ENCODE measurements around the gene DYNC1H1. TPM values are rescaled to one million over a fixed set of nuclear protein-coding genes. Genes with fewer than 3 reads are reported as not detected.

DYNC1H1 gene
- total and polyA plus RNA-seq, 2 donors (not counting 1 experiment from before 2014, with no cell fraction given) = 73.2 to 257 TPM

DNA sequence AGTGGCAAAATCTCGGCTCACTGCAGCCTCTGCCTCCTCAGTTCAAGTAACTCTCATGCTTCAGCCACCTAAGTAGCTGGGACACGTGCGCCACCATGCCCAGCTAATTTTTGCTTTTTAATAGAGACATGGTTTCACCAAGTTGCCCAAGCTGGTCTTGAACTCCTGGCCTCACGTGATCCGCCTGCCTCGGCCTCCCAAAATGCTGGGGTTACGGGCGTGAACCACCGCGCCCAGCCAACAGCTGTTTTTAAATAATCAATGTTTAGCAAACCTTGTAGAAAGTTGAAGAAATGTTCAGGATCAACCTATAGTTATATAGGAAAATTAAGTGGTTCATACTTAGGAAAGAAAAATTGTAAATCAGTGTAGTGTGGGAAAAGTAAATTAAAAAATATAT lies 128.4 kb downstream of the DYNC1H1 start:
- CTCF ChIA-PET = interaction anchor here (0.7 to 1.7 kb wide), 3 partner anchors 13 to 455 kb away, joined by 3 to 5 read pairs (median 4); no protein-coding TSS in a partner anchor
- H3K9me3 Mint-ChIP-seq (ENCODE audit: insufficient read depth) = no peaks in the 10 kb centered on the region
- H3K4me1 Mint-ChIP-seq = peaks cover 25% of the 10 kb centered on the region
- H3K27me3 ChIP-seq (replicated peaks in 1 of 4; ENCODE audit: control extremely low read depth in 1 of 4, control insufficient read depth in 3 of 4, insufficient read depth in 4 of 4, low read length in 3 of 4) = no peaks in the 10 kb centered on the region
- DNase-seq (no peak), ATAC-seq (ENCODE audit: low read depth) (no peak)
- H3K4me3 Mint-ChIP-seq = no peak overlapping the region
- no peaks in the 10 kb centered on the region for H4K20me1 ChIP-seq (ENCODE audit: control insufficient read depth, insufficient read depth, low read length, poor library complexity, severe bottlenecking)
- H3K9me3 ChIP-seq (ENCODE audit: control extremely low read depth in 1 of 3, control insufficient read depth in 2 of 3, insufficient read depth in 1 of 3, low read length in 2 of 3) = no peaks in the 10 kb centered on the region
- no peak overlapping the region for H3K9ac ChIP-seq (ENCODE audit: low read length)
- no peaks in the 10 kb centered on the region for H3K79me2 ChIP-seq (ENCODE audit: control insufficient read depth, insufficient read depth, low read length)
- no peak overlapping the region for H3K27ac ChIP-seq (ENCODE audit: low read length in 2 of 2)
- H3K27me3 Mint-ChIP-seq = no peaks in the 10 kb centered on the region
- intact Hi-C loops (cut with micrococcal nuclease) = no loop called here
- H3K4me1 ChIP-seq (ENCODE audit: control insufficient read depth in 2 of 2, insufficient read depth in 2 of 2, low read length in 2 of 2) = peaks cover 8 to 13% of the 10 kb centered on the region in 2 donors
- TF ChIP-seq EZH2 (IDR thresholded peaks at IDR 0.05; ENCODE audit: borderline replicate concordance, insufficient read depth, low read depth, low read length, poor library complexity, severe bottlenecking) = no peak
- TF ChIP-seq, protein P1, sequence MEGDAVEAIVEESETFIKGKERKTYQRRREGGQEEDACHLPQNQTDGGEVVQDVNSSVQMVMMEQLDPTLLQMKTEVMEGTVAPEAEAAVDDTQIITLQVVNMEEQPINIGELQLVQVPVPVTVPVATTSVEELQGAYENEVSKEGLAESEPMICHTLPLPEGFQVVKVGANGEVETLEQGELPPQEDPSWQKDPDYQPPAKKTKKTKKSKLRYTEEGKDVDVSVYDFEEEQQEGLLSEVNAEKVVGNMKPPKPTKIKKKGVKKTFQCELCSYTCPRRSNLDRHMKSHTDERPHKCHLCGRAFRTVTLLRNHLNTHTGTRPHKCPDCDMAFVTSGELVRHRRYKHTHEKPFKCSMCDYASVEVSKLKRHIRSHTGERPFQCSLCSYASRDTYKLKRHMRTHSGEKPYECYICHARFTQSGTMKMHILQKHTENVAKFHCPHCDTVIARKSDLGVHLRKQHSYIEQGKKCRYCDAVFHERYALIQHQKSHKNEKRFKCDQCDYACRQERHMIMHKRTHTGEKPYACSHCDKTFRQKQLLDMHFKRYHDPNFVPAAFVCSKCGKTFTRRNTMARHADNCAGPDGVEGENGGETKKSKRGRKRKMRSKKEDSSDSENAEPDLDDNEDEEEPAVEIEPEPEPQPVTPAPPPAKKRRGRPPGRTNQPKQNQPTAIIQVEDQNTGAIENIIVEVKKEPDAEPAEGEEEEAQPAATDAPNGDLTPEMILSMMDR (IDR thresholded peaks at IDR 0.05) = no peak
- no peak overlapping the region for H3K4me2 ChIP-seq (replicated peaks; ENCODE audit: low read depth, low read length, poor library complexity, severe bottlenecking)
- H3K27ac Mint-ChIP-seq = no peak overlapping the region
- no peak overlapping the region for H2AFZ ChIP-seq (ENCODE audit: insufficient read depth, low read depth, low read length, poor library complexity, severe bottlenecking)
- POLR2A ChIA-PET = interaction anchor here (0.7 kb wide), 1 partner anchor 328 kb away, joined by 4 read pairs; no protein-coding TSS in a partner anchor
- no peaks in the 10 kb centered on the region for H3K36me3 ChIP-seq (replicated peaks in 1 of 2; ENCODE audit: control extremely low read depth in 1 of 2, control insufficient read depth in 1 of 2, extremely low read depth in 1 of 2, insufficient read depth in 2 of 2, low read length in 1 of 2)
- no peak overlapping the region for H3K4me3 ChIP-seq (ENCODE audit: control extremely low read depth in 1 of 5, extremely low read depth in 1 of 5, insufficient read depth in 1 of 5, low read depth in 2 of 5, low read length in 4 of 5)
- 92% methylated on average over 10 of the region's 10 CpGs for WGBS (ENCODE audit: insufficient coverage)

DNA sequence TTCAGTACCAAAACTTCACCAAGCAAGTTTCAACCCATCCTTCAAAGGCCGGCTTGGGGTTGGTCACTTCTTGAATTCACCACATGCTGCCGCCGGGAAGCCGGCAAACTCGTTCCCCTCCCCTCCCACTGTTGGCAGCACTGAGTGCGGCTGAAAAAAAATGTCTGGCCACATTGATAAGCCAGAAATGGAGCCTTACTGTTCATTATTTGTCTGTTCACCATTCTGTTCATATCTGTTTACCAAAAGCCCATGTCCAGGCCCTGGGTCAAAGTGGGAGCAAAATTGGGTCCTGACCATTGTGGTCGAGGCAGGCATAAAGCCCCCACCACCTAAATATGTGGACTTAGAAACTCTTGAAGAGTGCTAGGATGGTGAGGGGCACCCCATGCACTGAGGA lies 129.7 kb downstream of the DYNC1H1 start:
- Mint-ChIP-seq H3K27ac (no peak overlapping the region), H3K4me3 (no peak overlapping the region), H3K4me1 (peaks cover 17% of the 10 kb centered on the region), H3K9me3 (ENCODE audit: insufficient read depth) (no peaks in the 10 kb centered on the region), H3K27me3 (no peaks in the 10 kb centered on the region)
- TF ChIP-seq, protein P1 (IDR thresholded peaks at IDR 0.05) = no peak
- no peak for TF ChIP-seq EZH2 (IDR thresholded peaks at IDR 0.05; ENCODE audit: borderline replicate concordance, insufficient read depth, low read depth, low read length, poor library complexity, severe bottlenecking)
- Histone ChIP-seq H3K27ac (ENCODE audit: low read length in 2 of 2) (no peak overlapping the region), H3K4me1 (ENCODE audit: control insufficient read depth in 2 of 2, insufficient read depth in 2 of 2, low read length in 2 of 2) (peaks cover 0 to 3% of the 10 kb centered on the region in 2 donors), H3K4me2 (replicated peaks; ENCODE audit: low read depth, low read length, poor library complexity, severe bottlenecking) (no peak overlapping the region), H2AFZ (ENCODE audit: insufficient read depth, low read depth, low read length, poor library complexity, severe bottlenecking) (no peak overlapping the region), H4K20me1 (ENCODE audit: control insufficient read depth, insufficient read depth, low read length, poor library complexity, severe bottlenecking) (no peaks in the 10 kb centered on the region), H3K9ac (ENCODE audit: low read length) (no peak overlapping the region), H3K79me2 (ENCODE audit: control insufficient read depth, insufficient read depth, low read length) (no peaks in the 10 kb centered on the region), H3K9me3 (ENCODE audit: control extremely low read depth in 1 of 3, control insufficient read depth in 2 of 3, insufficient read depth in 1 of 3, low read length in 2 of 3) (no peaks in the 10 kb centered on the region), H3K36me3 (replicated peaks in 1 of 2; ENCODE audit: control extremely low read depth in 1 of 2, control insufficient read depth in 1 of 2, extremely low read depth in 1 of 2, insufficient read depth in 2 of 2, low read length in 1 of 2) (no peaks in the 10 kb centered on the region), H3K4me3 (ENCODE audit: control extremely low read depth in 1 of 5, extremely low read depth in 1 of 5, insufficient read depth in 1 of 5, low read depth in 2 of 5, low read length in 4 of 5) (no peak overlapping the region), H3K27me3 (replicated peaks in 1 of 4; ENCODE audit: control extremely low read depth in 1 of 4, control insufficient read depth in 3 of 4, insufficient read depth in 4 of 4, low read length in 3 of 4) (no peaks in the 10 kb centered on the region)
- ChIA-PET POLR2A (no interaction called here), CTCF (interaction anchor here (1.3 kb wide), 1 partner anchor 12 kb away, joined by 4 read pairs; no protein-coding TSS in a partner anchor)
- WGBS (ENCODE audit: insufficient coverage) = 76% methylated on average over 6 of the region's 7 CpGs
- ATAC-seq (ENCODE audit: low read depth) (no peak), DNase-seq (no peak)
- intact Hi-C loops (cut with micrococcal nuclease) = no loop called here
